Measurements from ENCODE around the gene EFCAB8. TPM values are rescaled to one million over a fixed set of nuclear protein-coding genes. Genes with fewer than 3 reads are reported as not detected.
"Not testable (repeated sequence)": the region's sequence is repeated elsewhere in the genome, so short reads cannot be mapped to it uniquely, and the experiment has no call there.

The EFCAB8 gene
- total RNA-seq, 2 donors from 2014 or later: 0.78 to 3.1 TPM

GRCh38 chr20:32946629-32947028, 87.9 kb downstream of the EFCAB8 start:
- no peak overlapping the region for H3K27ac Mint-ChIP-seq
- DNase-seq (ENCODE audit: low spot score) (no peak), ATAC-seq (no peak)

GRCh38 chr20:32950539-32950938, 91.8 kb downstream of the EFCAB8 start:
- H3K36me3 Mint-ChIP-seq; H3K27ac Mint-ChIP-seq; H3K9me3 Mint-ChIP-seq; DNase-seq (ENCODE audit: low spot score); H3K4me1 Mint-ChIP-seq (ENCODE audit: low read depth in 2 of 2); H3K4me3 Mint-ChIP-seq; H3K27me3 Mint-ChIP-seq; ATAC-seq: not testable (repeated sequence)

More at GRCh38 chr20:32946629-32947028, 87.9 kb downstream of the EFCAB8 start:
- Mint-ChIP-seq H3K27me3 (no peaks in the 10 kb centered on the region), H3K36me3 (no peaks in the 10 kb centered on the region), H3K4me3 (no peak overlapping the region), H3K4me1 (ENCODE audit: low read depth in 2 of 2) (no peaks in the 10 kb centered on the region), H3K9me3 (no peaks in the 10 kb centered on the region)

GRCh38 chr20:32957459-32957858, 98.7 kb downstream of the EFCAB8 start:
- no peak for ATAC-seq
- H3K4me1 Mint-ChIP-seq (ENCODE audit: low read depth in 2 of 2): no peaks in the 10 kb centered on the region
- H3K36me3 Mint-ChIP-seq: peaks cover 16% of the 10 kb centered on the region

GRCh38 chr20:32958574-32958973, 99.9 kb downstream of the EFCAB8 start:
- DNase-seq (ENCODE audit: low spot score): no peak
- Mint-ChIP-seq H3K4me3 (no peak overlapping the region), H3K9me3 (peaks cover 4% of the 10 kb centered on the region), H3K4me1 (ENCODE audit: low read depth in 2 of 2) (no peaks in the 10 kb centered on the region), H3K27ac (no peak overlapping the region), H3K36me3 (peaks cover 16% of the 10 kb centered on the region), H3K27me3 (peaks cover 3 to 11% of the 10 kb centered on the region in 2 donors)
- no peak for ATAC-seq

More at GRCh38 chr20:32957459-32957858, 98.7 kb downstream of the EFCAB8 start:
- no peak for DNase-seq (ENCODE audit: low spot score)
- Mint-ChIP-seq H3K27me3 (peaks cover 4 to 16% of the 10 kb centered on the region in 2 donors), H3K9me3 (peaks cover 4% of the 10 kb centered on the region), H3K4me3 (no peak overlapping the region), H3K27ac (no peak overlapping the region)

GRCh38 chr20:32959351-32960221, 100.9 kb downstream of the EFCAB8 start:
- Mint-ChIP-seq H3K4me1 (ENCODE audit: low read depth in 2 of 2) (peaks cover 0 to 5% of the 10 kb centered on the region in 2 donors), H3K36me3 (peaks cover 16% of the 10 kb centered on the region), H3K4me3 (no peak overlapping the region), H3K27ac (no peak overlapping the region), H3K27me3 (peaks cover 3 to 10% of the 10 kb centered on the region in 2 donors), H3K9me3 (peaks cover 4% of the 10 kb centered on the region)
- no peak for ATAC-seq
- DNase-seq (ENCODE audit: low spot score): no peak

GRCh38 chr20:32960222-32960518, 101.4 kb downstream of the EFCAB8 start:
- DNase-seq (ENCODE audit: low spot score) (no peak), ATAC-seq (peak in 1 of 2 donors; percentile 31)
- Mint-ChIP-seq H3K27me3 (peaks cover 3 to 10% of the 10 kb centered on the region in 2 donors), H3K9me3 (peaks cover 4% of the 10 kb centered on the region), H3K27ac (no peak overlapping the region), H3K4me3 (no peak overlapping the region), H3K36me3 (peaks cover 16% of the 10 kb centered on the region), H3K4me1 (ENCODE audit: low read depth in 2 of 2) (peaks cover 1 to 5% of the 10 kb centered on the region in 2 donors)

GRCh38 chr20:32960849-32961731, 102.4 kb downstream of the EFCAB8 start:
- H3K4me1 Mint-ChIP-seq (ENCODE audit: low read depth in 2 of 2): peaks cover 4 to 5% of the 10 kb centered on the region in 2 donors
- peak in 1 of 2 donors; percentile 17 for ATAC-seq
- peaks cover 4% of the 10 kb centered on the region for H3K9me3 Mint-ChIP-seq
- H3K36me3 Mint-ChIP-seq: peaks cover 16% of the 10 kb centered on the region
- no peak overlapping the region for H3K4me3 Mint-ChIP-seq
- DNase-seq (ENCODE audit: low spot score): no peak
- H3K27me3 Mint-ChIP-seq: peaks cover 3 to 5% of the 10 kb centered on the region in 2 donors
- H3K27ac Mint-ChIP-seq: no peak overlapping the region

- Mint-ChIP-seq H3K4me3 (no peak overlapping the region), H3K27me3 (no peaks in the 10 kb centered on the region), H3K9me3 (no peaks in the 10 kb centered on the region), H3K4me1 (ENCODE audit: low read depth in 2 of 2) (peaks cover 11 to 12% of the 10 kb centered on the region in 2 donors), H3K36me3 (peaks cover 8% of the 10 kb centered on the region), H3K27ac (no peak overlapping the region)
- ATAC-seq (no peak), DNase-seq (ENCODE audit: low spot score) (no peak)
Measured at GRCh38 chr20:32962053-32962452, 103.3 kb downstream of the EFCAB8 start.

- H3K4me3 Mint-ChIP-seq, H3K9me3 Mint-ChIP-seq, ATAC-seq, H3K36me3 Mint-ChIP-seq, H3K27me3 Mint-ChIP-seq, H3K27ac Mint-ChIP-seq: not testable (repeated sequence)
- DNase-seq (ENCODE audit: low spot score): peak; percentile 35
- peaks cover 16% of the 10 kb centered on the region in 2 donors for H3K4me1 Mint-ChIP-seq (ENCODE audit: low read depth in 2 of 2)
Measured at GRCh38 chr20:32962646-32963045, 103.9 kb downstream of the EFCAB8 start.

GRCh38 chr20:32963176-32963575, 104.5 kb downstream of the EFCAB8 start:
- H3K27ac Mint-ChIP-seq: no peak overlapping the region

GRCh38 chr20:32964575-32964974, 105.9 kb downstream of the EFCAB8 start:
- H3K4me3 Mint-ChIP-seq: no peak overlapping the region
- H3K27ac Mint-ChIP-seq: no peak overlapping the region
- no peak for ATAC-seq
- no peaks in the 10 kb centered on the region for H3K9me3 Mint-ChIP-seq
- H3K4me1 Mint-ChIP-seq (ENCODE audit: low read depth in 2 of 2): peaks cover 20 to 23% of the 10 kb centered on the region in 2 donors
- no peaks in the 10 kb centered on the region for H3K27me3 Mint-ChIP-seq
- no peak for DNase-seq (ENCODE audit: low spot score)
- no peaks in the 10 kb centered on the region for H3K36me3 Mint-ChIP-seq

More at GRCh38 chr20:32963176-32963575, 104.5 kb downstream of the EFCAB8 start:
- Mint-ChIP-seq H3K4me1 (ENCODE audit: low read depth in 2 of 2) (peaks cover 20% of the 10 kb centered on the region in 2 donors), H3K36me3 (no peaks in the 10 kb centered on the region), H3K27me3 (no peaks in the 10 kb centered on the region), H3K9me3 (no peaks in the 10 kb centered on the region), H3K4me3 (no peak overlapping the region)
- DNase-seq (ENCODE audit: low spot score): no peak
- ATAC-seq: no peak

GRCh38 chr20:32965115-32965514, 106.4 kb downstream of the EFCAB8 start:
- no peak overlapping the region for H3K4me3 Mint-ChIP-seq
- DNase-seq (ENCODE audit: low spot score): no peak

GRCh38 chr20:32965581-32966373, 107.1 kb downstream of the EFCAB8 start:
- H3K4me1 Mint-ChIP-seq (ENCODE audit: low read depth in 2 of 2): peaks cover 20 to 26% of the 10 kb centered on the region in 2 donors
- peak overlapping the region in 1 of 2 donors; percentile 45 for H3K27ac Mint-ChIP-seq
- ATAC-seq: no peak
- H3K9me3 Mint-ChIP-seq: no peaks in the 10 kb centered on the region
- H3K4me3 Mint-ChIP-seq: no peak overlapping the region
- H3K27me3 Mint-ChIP-seq: no peaks in the 10 kb centered on the region
- DNase-seq (ENCODE audit: low spot score): peak; percentile 52
- H3K36me3 Mint-ChIP-seq: no peaks in the 10 kb centered on the region

More at GRCh38 chr20:32965115-32965514, 106.4 kb downstream of the EFCAB8 start:
- peaks cover 20 to 26% of the 10 kb centered on the region in 2 donors for H3K4me1 Mint-ChIP-seq (ENCODE audit: low read depth in 2 of 2)
- ATAC-seq: no peak
- H3K27ac Mint-ChIP-seq: no peak overlapping the region
- no peaks in the 10 kb centered on the region for H3K36me3 Mint-ChIP-seq
- H3K27me3 Mint-ChIP-seq: no peaks in the 10 kb centered on the region
- H3K9me3 Mint-ChIP-seq: no peaks in the 10 kb centered on the region

All from natural killer cell treated with Interleukin-12 subunit alpha and Interleukin-12 subunit beta and Interleukin-15 and Interleukin-18, amount 100 ng/mL, for 72 hours (primary cell).